HG03460 (cell line): ENCODE results near the gene TRIM8.

Source experiments
- ATAC-seq: cut with Tn5 transposase; IDR thresholded peaks from one replicate; pipeline ENCODE4 v1.9.1; 2021; ENCODE audit not compliant: unreplicated experiment

TRIM8 gene

GRCh38 chr10:102615361-102615760 lies 28.9 kb upstream of the TRIM8 start:
- ATAC-seq, result no peak

- no peak for ATAC-seq
These were observed 28.1 kb upstream of the TRIM8 start for GRCh38 chr10:102616066-102616770.

GRCh38 chr10:102617041-102617440 lies 27.2 kb upstream of the TRIM8 start:
- ATAC-seq, result no peak

- no peak for ATAC-seq
These were observed 26.5 kb upstream of the TRIM8 start for GRCh38 chr10:102617816-102618215.

GRCh38 chr10:102619281-102619981 lies 24.8 kb upstream of the TRIM8 start:
- no peak for ATAC-seq

GRCh38 chr10:102620138-102620590 lies 24.1 kb upstream of the TRIM8 start:
- ATAC-seq, result no peak

- ATAC-seq, result no peak
These were observed 23.5 kb upstream of the TRIM8 start for GRCh38 chr10:102620591-102621442.

- no peak for ATAC-seq
These were observed 22.6 kb upstream of the TRIM8 start for GRCh38 chr10:102621443-102622325.

GRCh38 chr10:102624094-102624493 lies 20.2 kb upstream of the TRIM8 start:
- ATAC-seq, result no peak

GRCh38 chr10:102624751-102625645 lies 19.3 kb upstream of the TRIM8 start:
- ATAC-seq, result no peak

GRCh38 chr10:102626026-102626685 lies 18.1 kb upstream of the TRIM8 start:
- ATAC-seq, result no peak

GRCh38 chr10:102627291-102627735 lies 17.0 kb upstream of the TRIM8 start:
- ATAC-seq, result no peak

- ATAC-seq, result no peak
These were observed 16.5 kb upstream of the TRIM8 start for GRCh38 chr10:102627736-102628293.

- no peak for ATAC-seq
These were observed 15.8 kb upstream of the TRIM8 start for GRCh38 chr10:102628451-102628911.

- no peak for ATAC-seq
These were observed 14.3 kb upstream of the TRIM8 start for GRCh38 chr10:102629661-102630614.

- no peak for ATAC-seq
These were observed 13.6 kb upstream of the TRIM8 start for GRCh38 chr10:102630663-102631062.
